ENCODE data around the gene SURF4. TPM values are rescaled to one million over a fixed set of nuclear protein-coding genes. Genes with fewer than 3 reads are reported as not detected.

The SURF4 gene
- total RNA-seq, 4 donors from 2014 or later: 84.2 to 114 (median 100) TPM

GRCh38 chr9:133401588-133401987, 25.7 kb upstream of the SURF4 start:
- 72 to 85% methylated on average over 6 of the region's 6 CpGs for WGBS, 2 donors
- TF ChIP-seq, protein P1, sequence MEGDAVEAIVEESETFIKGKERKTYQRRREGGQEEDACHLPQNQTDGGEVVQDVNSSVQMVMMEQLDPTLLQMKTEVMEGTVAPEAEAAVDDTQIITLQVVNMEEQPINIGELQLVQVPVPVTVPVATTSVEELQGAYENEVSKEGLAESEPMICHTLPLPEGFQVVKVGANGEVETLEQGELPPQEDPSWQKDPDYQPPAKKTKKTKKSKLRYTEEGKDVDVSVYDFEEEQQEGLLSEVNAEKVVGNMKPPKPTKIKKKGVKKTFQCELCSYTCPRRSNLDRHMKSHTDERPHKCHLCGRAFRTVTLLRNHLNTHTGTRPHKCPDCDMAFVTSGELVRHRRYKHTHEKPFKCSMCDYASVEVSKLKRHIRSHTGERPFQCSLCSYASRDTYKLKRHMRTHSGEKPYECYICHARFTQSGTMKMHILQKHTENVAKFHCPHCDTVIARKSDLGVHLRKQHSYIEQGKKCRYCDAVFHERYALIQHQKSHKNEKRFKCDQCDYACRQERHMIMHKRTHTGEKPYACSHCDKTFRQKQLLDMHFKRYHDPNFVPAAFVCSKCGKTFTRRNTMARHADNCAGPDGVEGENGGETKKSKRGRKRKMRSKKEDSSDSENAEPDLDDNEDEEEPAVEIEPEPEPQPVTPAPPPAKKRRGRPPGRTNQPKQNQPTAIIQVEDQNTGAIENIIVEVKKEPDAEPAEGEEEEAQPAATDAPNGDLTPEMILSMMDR (IDR thresholded peaks at IDR 0.05): no peak
- no peak for TF ChIP-seq POLR2A (IDR thresholded peaks at IDR 0.05)
- DNase-seq (ENCODE audit: low spot score in 2 of 2): no peak
- intact Hi-C loops (cut with DNase I; ENCODE audit: low total_unique reads): no loop called here
- H3K4me3 ChIP-seq (ENCODE audit: low read depth, poor library complexity, severe bottlenecking): no peak overlapping the region

GRCh38 chr9:133400292-133400691, 24.4 kb upstream of the SURF4 start:
- H3K4me3 ChIP-seq (ENCODE audit: low read depth, poor library complexity, severe bottlenecking): no peak overlapping the region
- TF ChIP-seq POLR2A (IDR thresholded peaks at IDR 0.05): no peak
- TF ChIP-seq, protein P1 (IDR thresholded peaks at IDR 0.05): no peak
- 87 to 91% methylated on average over 3 to 10 of the region's 12 CpGs for WGBS, 2 donors
- intact Hi-C loops (cut with DNase I; ENCODE audit: low total_unique reads): no loop called here
- DNase-seq (ENCODE audit: low spot score in 2 of 2): no peak

GRCh38 chr9:133397895-133398294, 22.0 kb upstream of the SURF4 start:
- TF ChIP-seq POLR2A (IDR thresholded peaks at IDR 0.05): no peak
- TF ChIP-seq, protein P1 (IDR thresholded peaks at IDR 0.05): no peak
- no peak for DNase-seq (ENCODE audit: low spot score in 2 of 2)
- 63 to 64% methylated on average over 9 of the region's 9 CpGs for WGBS, 2 donors
- intact Hi-C loops (cut with DNase I; ENCODE audit: low total_unique reads): no loop called here
- no peak overlapping the region for H3K4me3 ChIP-seq (ENCODE audit: low read depth, poor library complexity, severe bottlenecking)

- TF ChIP-seq POLR2A (IDR thresholded peaks at IDR 0.05): no peak
- TF ChIP-seq, protein P1 (IDR thresholded peaks at IDR 0.05): no peak
- no peak overlapping the region for H3K4me3 ChIP-seq (ENCODE audit: low read depth, poor library complexity, severe bottlenecking)
- no peak for DNase-seq (ENCODE audit: low spot score in 2 of 2)
- 79 to 87% methylated on average over 6 of the region's 6 CpGs for WGBS, 2 donors
- intact Hi-C loops (cut with DNase I; ENCODE audit: low total_unique reads): no loop called here
Measured at GRCh38 chr9:133397370-133397769, 21.5 kb upstream of the SURF4 start.

DNA sequence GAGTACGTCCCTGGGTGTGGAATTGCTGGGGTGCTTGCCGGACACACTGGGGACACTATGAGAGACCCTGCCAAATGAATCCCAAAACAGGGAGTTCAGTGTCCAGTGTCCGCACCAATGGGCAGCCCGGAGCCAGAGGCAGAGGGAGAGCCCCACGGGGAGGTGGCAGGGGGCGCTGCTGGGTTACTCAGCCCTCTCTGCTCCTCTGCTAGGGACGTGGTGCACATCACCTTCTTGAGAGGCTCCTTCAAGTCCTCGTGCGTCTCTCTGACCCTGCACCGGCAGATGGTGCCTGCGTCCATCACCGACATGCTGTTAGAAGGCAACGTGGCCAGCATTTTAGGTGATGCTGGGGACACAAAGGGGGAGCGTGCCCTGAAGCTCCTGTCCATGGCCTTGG, 21.1 kb upstream of the SURF4 start:
- intact Hi-C loops (cut with DNase I; ENCODE audit: low total_unique reads): no loop called here
- no peak for DNase-seq (ENCODE audit: low spot score in 2 of 2)
- TF ChIP-seq POLR2A (IDR thresholded peaks at IDR 0.05): no peak
- TF ChIP-seq, protein P1 (IDR thresholded peaks at IDR 0.05): no peak
- WGBS, 2 donors: 41 to 47% methylated on average over 14 of the region's 14 CpGs
- no peak overlapping the region for H3K4me3 ChIP-seq (ENCODE audit: low read depth, poor library complexity, severe bottlenecking)

DNA sequence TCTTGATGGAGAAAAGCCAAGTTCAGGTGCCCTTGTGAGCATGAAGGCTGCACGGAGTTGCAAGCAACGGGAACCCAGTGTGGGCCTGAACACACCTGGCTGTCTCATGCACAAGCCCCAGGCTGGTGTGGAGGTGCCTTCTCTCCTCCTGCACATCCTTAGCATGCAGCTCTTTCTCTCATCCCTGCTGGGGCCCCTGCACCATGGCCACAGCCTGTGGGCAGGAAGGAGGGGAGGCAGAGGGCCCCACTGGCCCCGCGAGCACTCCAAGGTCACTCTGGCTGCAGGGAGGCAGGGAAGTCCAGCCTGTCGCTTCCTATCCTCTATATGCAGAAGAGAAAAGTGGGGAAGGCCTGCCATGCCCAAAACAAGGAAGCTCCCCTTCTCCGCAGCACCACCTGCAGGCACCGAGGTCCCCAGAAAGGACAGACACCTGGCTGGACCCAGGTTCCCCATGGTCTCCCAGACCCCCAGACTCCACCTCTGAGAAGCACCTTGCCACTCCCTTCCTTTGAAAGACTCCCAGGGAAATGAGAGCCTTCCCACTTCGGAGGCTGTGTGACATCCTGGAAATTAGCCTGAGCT, 18.9 kb upstream of the SURF4 start:
- H3K4me3 ChIP-seq (ENCODE audit: low read depth, poor library complexity, severe bottlenecking): no peak overlapping the region
- no peak for DNase-seq (ENCODE audit: low spot score in 2 of 2)
- 26 to 33% methylated on average over 8 of the region's 8 CpGs for WGBS, 2 donors
- intact Hi-C loops (cut with DNase I; ENCODE audit: low total_unique reads): no loop called here
- no peak for TF ChIP-seq POLR2A (IDR thresholded peaks at IDR 0.05)
- TF ChIP-seq, protein P1 (IDR thresholded peaks at IDR 0.05): no peak
